HepG2 (cell line): Measurements from ENCODE around the gene NFATC2. TPM values are rescaled to one million over a fixed set of nuclear protein-coding genes. Genes with fewer than 3 reads are reported as not detected.

Experiments
- AGO1 ChIP-seq: fragments of 200-400 bp; formaldehyde crosslinking; IDR thresholded peaks from 2 replicates; pipeline ENCODE4 v1.6.1; 2017; ENCODE audit warnings: mild to moderate bottlenecking, low read depth, low read length, moderate library complexity; ENCODE audit not compliant: poor library complexity, severe bottlenecking
- ARHGAP35 ChIP-seq: sonication (generic); formaldehyde crosslinking; IDR thresholded peaks from 2 replicates; pipeline ENCODE4 v1.9.0; 2022; ENCODE audit warnings: mild to moderate bottlenecking, inconsistent platforms, moderate library complexity, missing genetic modification reagents, borderline replicate concordance
- FOXO4 ChIP-seq: sonication (generic); formaldehyde crosslinking; conservative IDR thresholded peaks from 2 replicates; pipeline ENCODE4 v1.8.1; 2023; ENCODE audit warnings: missing genetic modification reagents
- HMGA1 ChIP-seq: sonication (generic); formaldehyde crosslinking; conservative IDR thresholded peaks from 2 replicates; pipeline ENCODE4 v1.4.0; 2020; ENCODE audit warnings: missing genetic modification reagents
- IKZF4 ChIP-seq: sonication (generic); formaldehyde crosslinking; IDR thresholded peaks from 2 replicates; pipeline ENCODE4 v1.5.1; 2020; ENCODE audit warnings: borderline replicate concordance, mild to moderate bottlenecking, low read depth, missing genetic modification reagents; ENCODE audit errors: not compliant biosample characterization
- MAFG ChIP-seq: sonication (generic); formaldehyde crosslinking; IDR thresholded peaks from 2 replicates; pipeline ENCODE4 v1.5.1; 2020; ENCODE audit warnings: mild to moderate bottlenecking, missing genetic modification reagents
- NRL ChIP-seq: sonication (generic); formaldehyde crosslinking; IDR thresholded peaks from 2 replicates; pipeline ENCODE4 v1.5.0; 2020; ENCODE audit warnings: missing genetic modification reagents, mild to moderate bottlenecking, moderate library complexity, borderline replicate concordance
- PHF5A ChIP-seq: IDR thresholded peaks from one replicate; pipeline ENCODE4 v1.6.1; 2018; ENCODE audit warnings: low read depth, missing genetic modification reagents; ENCODE audit not compliant: unreplicated experiment
- SP4 ChIP-seq: sonication (generic); formaldehyde crosslinking; IDR thresholded peaks from 2 replicates; pipeline ENCODE4 v1.8.1; 2023; ENCODE audit warnings: mild to moderate bottlenecking, missing genetic modification reagents
- XRCC5 ChIP-seq: fragments of 200-400 bp; formaldehyde crosslinking; optimal IDR thresholded peaks from 2 replicates; pipeline ENCODE3; 2017; ENCODE audit warnings: mild to moderate bottlenecking, low read length
- ZBTB20 ChIP-seq: sonication (generic); formaldehyde crosslinking; IDR thresholded peaks from 2 replicates; pipeline ENCODE4 v1.8.1; 2023; ENCODE audit warnings: missing genetic modification reagents, low read depth, mild to moderate bottlenecking, borderline replicate concordance
- ZNF142 ChIP-seq: sonication (generic); formaldehyde crosslinking; IDR thresholded peaks from 2 replicates; pipeline ENCODE4 v1.4.0; 2020; ENCODE audit warnings: missing genetic modification reagents
- ZNF501 ChIP-seq: sonication (generic); formaldehyde crosslinking; IDR thresholded peaks from 2 replicates; pipeline ENCODE4 v1.5.1; 2020; ENCODE audit warnings: mild to moderate bottlenecking, moderate library complexity, missing genetic modification reagents
- ZNF543 ChIP-seq: sonication (generic); formaldehyde crosslinking; IDR thresholded peaks from 2 replicates; pipeline ENCODE4 v1.4.0; 2020; ENCODE audit warnings: mild to moderate bottlenecking, missing genetic modification reagents
- ZNF614 ChIP-seq: IDR thresholded peaks from 2 replicates; pipeline ENCODE4 v1.6.1; 2018; ENCODE audit warnings: missing biosample characterization, missing genetic modification reagents, inconsistent platforms, borderline replicate concordance
- ZNF619 ChIP-seq: sonication (generic); formaldehyde crosslinking; IDR thresholded peaks from 2 replicates; pipeline ENCODE4 v1.4.0; 2020; ENCODE audit warnings: mild to moderate bottlenecking, missing genetic modification reagents
- ZNF776 ChIP-seq: sonication (generic); formaldehyde crosslinking; IDR thresholded peaks from 2 replicates; pipeline ENCODE4 v1.4.0; 2020; ENCODE audit warnings: mild to moderate bottlenecking, missing genetic modification reagents
- ZNF792 ChIP-seq: IDR thresholded peaks from 2 replicates; pipeline ENCODE4 v1.6.1; 2016
- polyA plus RNA-seq, 8 experiments: library from polyadenylated mRNA; depleted of rRNA in 3 of 8; stranded (reverse) in 7 of 8; unstranded in 1 of 8; fragments of >200 nt; fragmentation: Illumina TruSeq in 4 of 8; extraction: Trizol in 4 of 8; gene quantifications; 2 replicates each; pipeline versions ENCODE4 v1.2.1 to v1.2.3, GENCODE V29; 2011 to 2016; ENCODE audit warnings: low read depth in 4 of 8, missing spikeins in 1 of 8, mixed read lengths in 1 of 8; ENCODE audit not compliant: insufficient read depth in 1 of 8
- total RNA-seq, 5 experiments: library from RNA; depleted of rRNA; stranded (reverse); fragments of >200 nt; fragmentation: Illumina TruSeq; extraction: Trizol; gene quantifications; 2 replicates each; pipeline ENCODE4 v1.2.3, GENCODE V29; 2016; ENCODE audit warnings: low read depth in 1 of 5

The NFATC2 gene
- total and polyA plus RNA-seq, 2 of the 13 experiments (the other 11 are each of a cell fraction or from before 2014, with no cell fraction given): 1.9 to 3.3 TPM

GRCh38 chr20:51563486-51564332 is 21.2 kb upstream of the NFATC2 start (continued):
- TF ChIP-seq IKZF4 (CRISPR knock-in tag) (no peak), ZBTB20 (peak; percentile 46; the same call in 1 of the 2 replicates), SP4 (CRISPR knock-in tag) (no peak), ZNF501 (CRISPR knock-in tag) (peak; percentile 65), FOXO4 (no peak), ZNF142 (CRISPR knock-in tag) (no peak), ARHGAP35 (CRISPR knock-in tag) (no peak), PHF5A (CRISPR knock-in tag) (no peak), NRL (CRISPR knock-in tag) (no peak), HMGA1 (CRISPR knock-in tag) (no peak), ZNF543 (CRISPR knock-in tag) (peak; percentile 45; the same call in 1 of the 2 replicates), AGO1 (no peak), XRCC5 (no peak), ZNF619 (CRISPR knock-in tag) (no peak; the same call in 1 of the 2 replicates), ZNF614 (no peak), ZNF776 (CRISPR knock-in tag) (no peak), MAFG (CRISPR knock-in tag) (no peak), ZNF792 (CRISPR knock-in tag) (no peak)
